ENCODE results near the gene BTBD19. TPM values are rescaled to one million over a fixed set of nuclear protein-coding genes. Genes with fewer than 3 reads are reported as not detected.
"Not testable (repeated sequence)": the region's sequence is repeated elsewhere in the genome, so short reads cannot be mapped to it uniquely, and the experiment has no call there.

The BTBD19 gene
- total RNA-seq, 1 donor from 2014 or later: 15.1 TPM

DNA sequence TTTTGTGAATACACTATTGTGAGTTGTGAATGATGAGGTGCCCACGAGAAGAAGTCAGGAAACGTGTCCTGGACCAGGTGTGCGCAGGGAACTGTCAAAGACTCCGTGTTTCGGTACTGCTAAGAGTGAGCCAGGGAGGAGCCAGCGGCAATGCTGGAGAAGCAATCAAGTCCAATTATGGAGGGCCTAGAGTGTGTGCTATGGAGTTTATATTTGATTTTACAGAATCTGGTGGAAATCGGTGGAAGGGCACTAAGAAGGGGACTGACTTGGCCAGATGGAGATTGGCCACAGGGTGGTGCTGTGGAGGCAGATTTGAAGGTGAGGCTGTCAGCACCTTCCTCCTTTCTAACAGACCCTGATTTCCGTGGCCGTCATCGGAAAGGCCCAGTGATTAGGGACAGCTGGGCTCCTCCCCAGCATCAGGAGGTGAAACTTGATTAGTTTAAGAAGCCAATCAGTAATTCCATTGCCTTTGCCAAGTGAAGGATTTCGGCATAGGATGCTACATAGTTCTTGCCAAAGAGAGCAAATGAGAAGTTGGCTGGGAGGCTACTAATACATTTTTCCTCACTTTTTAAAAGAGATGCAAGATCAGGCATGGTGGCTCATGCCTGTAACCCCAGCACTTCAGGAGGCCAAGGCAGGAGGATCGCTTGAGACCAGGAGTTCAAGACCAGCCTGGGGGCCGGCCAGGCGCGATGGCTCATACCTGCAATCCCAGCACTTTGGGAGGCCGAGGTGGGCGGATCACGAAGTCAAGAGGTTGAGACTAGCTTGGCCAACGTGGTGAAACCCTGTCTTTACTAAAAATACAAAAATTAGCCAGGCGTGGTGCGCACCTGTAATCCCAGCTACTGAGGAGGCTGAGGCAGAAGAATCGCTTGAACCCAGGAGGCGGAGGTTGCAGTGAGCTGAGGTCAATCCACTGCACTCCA lies 27.7 kb downstream of the BTBD19 start:
- TF ChIP-seq, protein P1, sequence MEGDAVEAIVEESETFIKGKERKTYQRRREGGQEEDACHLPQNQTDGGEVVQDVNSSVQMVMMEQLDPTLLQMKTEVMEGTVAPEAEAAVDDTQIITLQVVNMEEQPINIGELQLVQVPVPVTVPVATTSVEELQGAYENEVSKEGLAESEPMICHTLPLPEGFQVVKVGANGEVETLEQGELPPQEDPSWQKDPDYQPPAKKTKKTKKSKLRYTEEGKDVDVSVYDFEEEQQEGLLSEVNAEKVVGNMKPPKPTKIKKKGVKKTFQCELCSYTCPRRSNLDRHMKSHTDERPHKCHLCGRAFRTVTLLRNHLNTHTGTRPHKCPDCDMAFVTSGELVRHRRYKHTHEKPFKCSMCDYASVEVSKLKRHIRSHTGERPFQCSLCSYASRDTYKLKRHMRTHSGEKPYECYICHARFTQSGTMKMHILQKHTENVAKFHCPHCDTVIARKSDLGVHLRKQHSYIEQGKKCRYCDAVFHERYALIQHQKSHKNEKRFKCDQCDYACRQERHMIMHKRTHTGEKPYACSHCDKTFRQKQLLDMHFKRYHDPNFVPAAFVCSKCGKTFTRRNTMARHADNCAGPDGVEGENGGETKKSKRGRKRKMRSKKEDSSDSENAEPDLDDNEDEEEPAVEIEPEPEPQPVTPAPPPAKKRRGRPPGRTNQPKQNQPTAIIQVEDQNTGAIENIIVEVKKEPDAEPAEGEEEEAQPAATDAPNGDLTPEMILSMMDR (IDR thresholded peaks at IDR 0.05): peak; percentile 73 to 80 (median 75)
- intact Hi-C loops (cut with DNase I): loop anchor here (2.0 to 5.0 kb wide), 4 partner anchors 37 to 466 kb away; partner anchors contain the start of genes HECTD3 and UROD
- Histone ChIP-seq H3K9me3 (no peaks in the 10 kb centered on the region), H3K27me3 (no peaks in the 10 kb centered on the region), H3K27ac (no peak overlapping the region), H3K4me3 (no peak overlapping the region), H3K4me1 (no peaks in the 10 kb centered on the region), H3K36me3 (no peaks in the 10 kb centered on the region)
- peak in 1 of 2 donors; percentile 91 for DNase-seq (ENCODE audit: low spot score in 2 of 2)

DNA sequence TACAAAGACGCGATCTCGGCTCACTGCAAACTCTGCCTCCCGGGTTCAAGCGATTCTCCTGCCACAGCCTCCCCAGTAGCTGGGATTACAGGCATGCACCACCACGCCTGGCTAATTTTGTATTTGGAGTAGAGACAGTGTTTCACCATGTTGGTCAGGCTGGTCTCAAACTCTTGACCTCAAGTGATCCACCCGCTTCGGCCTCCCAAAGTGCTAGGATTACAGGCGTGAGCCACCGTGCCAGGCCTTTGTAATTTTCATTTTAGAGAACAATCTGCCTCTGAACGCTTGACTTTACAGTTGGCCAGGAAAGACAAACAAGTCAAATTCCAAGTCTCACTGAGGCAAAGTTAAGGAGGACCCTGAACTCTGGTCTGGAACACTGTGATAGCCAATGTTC lies 30.0 kb downstream of the BTBD19 start:
- H3K36me3 ChIP-seq; H3K4me1 ChIP-seq; DNase-seq (ENCODE audit: low spot score in 2 of 2); H3K27ac ChIP-seq; H3K9me3 ChIP-seq; H3K27me3 ChIP-seq; H3K4me3 ChIP-seq: not testable (repeated sequence)
- intact Hi-C loops (cut with DNase I): loop anchor here (5.0 kb wide), 3 partner anchors 69 to 464 kb away; partner anchors contain the start of genes HECTD3 and UROD

DNA sequence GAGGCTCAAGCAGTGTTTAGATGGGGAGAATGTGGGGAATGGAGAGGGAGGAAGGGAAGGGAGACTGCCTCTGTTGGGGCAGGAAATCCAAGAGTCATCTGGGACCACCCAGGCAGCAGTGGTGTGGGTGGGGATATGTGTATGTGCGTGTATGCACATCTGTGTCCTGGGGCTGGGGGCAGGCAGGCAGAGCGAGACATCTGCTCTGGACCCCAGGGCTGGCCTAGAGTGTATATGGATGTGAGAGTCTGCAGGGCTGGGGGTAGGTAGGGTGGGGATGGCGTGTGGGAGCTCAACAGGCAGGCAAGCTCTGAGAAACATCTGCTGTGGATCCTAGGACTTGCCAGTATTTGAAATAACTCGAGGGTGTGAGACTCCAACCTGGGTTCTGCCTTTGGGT lies 31.3 kb downstream of the BTBD19 start:
- no peak overlapping the region for H3K4me3 ChIP-seq
- H3K4me1 ChIP-seq: peaks cover 0 to 6% of the 10 kb centered on the region in 2 donors
- TF ChIP-seq, protein P1 (IDR thresholded peaks at IDR 0.05): no peak
- no peaks in the 10 kb centered on the region for H3K36me3 ChIP-seq
- H3K27me3 ChIP-seq: no peaks in the 10 kb centered on the region
- no peak for DNase-seq (ENCODE audit: low spot score in 2 of 2)
- intact Hi-C loops (cut with DNase I): loop anchor here (5.0 kb wide), 3 partner anchors 68 to 463 kb away; partner anchors contain the start of genes HECTD3 and UROD
- no peak overlapping the region for H3K27ac ChIP-seq
- H3K9me3 ChIP-seq: no peaks in the 10 kb centered on the region

DNA sequence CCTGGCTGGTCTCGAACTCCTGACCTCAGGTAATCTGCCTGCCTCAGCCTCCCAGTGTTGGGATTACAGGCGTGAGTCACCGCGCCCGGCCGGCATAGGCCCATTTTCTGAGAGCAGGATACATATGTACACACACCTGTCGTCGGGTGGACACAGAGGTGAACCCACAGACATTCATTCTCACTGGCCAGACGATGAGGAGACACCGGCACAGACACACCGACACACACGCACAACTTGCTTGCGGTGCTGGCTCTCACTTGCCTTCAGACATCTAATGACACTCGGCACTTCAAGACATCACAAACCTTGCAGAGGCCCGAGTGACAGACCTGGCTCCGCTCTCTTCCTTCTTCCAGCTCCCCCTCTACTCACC lies 34.2 kb downstream of the BTBD19 start:
- H3K27ac ChIP-seq: peak overlapping the region; percentile 56 to 60
- H3K4me1 ChIP-seq: peaks cover 0 to 6% of the 10 kb centered on the region in 2 donors
- no peak for DNase-seq (ENCODE audit: low spot score in 2 of 2)
- TF ChIP-seq, protein P1 (IDR thresholded peaks at IDR 0.05): no peak
- H3K4me3 ChIP-seq: peak overlapping the region; percentile 65 to 73
- no peaks in the 10 kb centered on the region for H3K9me3 ChIP-seq
- intact Hi-C loops (cut with DNase I): no loop called here
- H3K36me3 ChIP-seq: no peaks in the 10 kb centered on the region
- no peaks in the 10 kb centered on the region for H3K27me3 ChIP-seq

DNA sequence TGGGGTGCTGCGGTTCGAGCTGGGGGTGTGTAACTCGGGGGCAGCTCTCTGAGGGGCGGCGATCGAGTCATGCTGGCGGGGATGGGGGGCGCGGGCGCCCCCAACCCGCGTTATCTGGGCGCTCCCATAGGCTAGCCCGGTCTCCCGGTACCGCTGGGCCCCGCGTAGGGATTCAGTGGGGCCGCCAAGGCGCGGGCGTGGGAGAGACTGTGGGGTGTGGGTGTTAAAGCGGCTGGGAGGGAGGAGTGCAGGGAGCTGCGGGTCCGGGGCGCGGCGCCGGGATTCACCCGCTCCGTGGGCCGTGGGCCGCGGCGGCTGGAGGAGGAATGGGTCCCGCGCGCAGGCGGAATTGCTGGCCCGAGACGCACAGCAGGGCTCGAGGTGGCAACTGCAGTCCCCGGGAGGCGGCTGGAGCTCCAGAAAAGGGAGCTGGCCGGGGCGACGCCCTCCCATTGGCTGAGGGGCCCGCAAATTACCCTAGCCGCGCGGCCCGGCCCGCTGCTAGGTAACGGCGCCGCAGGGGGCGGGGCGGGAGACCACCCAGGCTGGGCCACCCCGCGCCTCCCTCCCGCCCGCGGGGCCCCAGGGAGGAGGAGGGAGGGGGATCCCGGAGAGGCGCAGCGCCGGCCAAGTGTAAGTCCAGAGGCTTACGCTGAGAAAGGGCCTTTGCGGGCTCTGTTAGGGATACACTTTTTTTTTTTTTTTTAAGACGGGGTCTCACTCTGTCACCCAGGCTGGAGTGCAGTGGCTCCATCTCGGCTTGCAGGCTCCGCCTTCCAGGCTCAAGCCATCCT lies 34.7 kb downstream of the BTBD19 start, which contains the start of gene PTCH2:
TSS of gene PTCH2 (minus strand) at position 392 of the 794 bp plus-strand sequence. CDS start at position 71, 321 bp downstream.
- Histone ChIP-seq H3K27ac (peak within 1 kb of the TSS; percentile 56 to 60), H3K4me3 (peak within 1 kb of the TSS; percentile 65 to 73), H3K4me1 (peaks cover 0 to 6% of the 10 kb centered on the region in 2 donors), H3K27me3 (no peaks in the 10 kb centered on the region), H3K36me3 (no peaks in the 10 kb centered on the region), H3K9me3 (no peaks in the 10 kb centered on the region)
- intact Hi-C loops (cut with DNase I): no loop called here
- peak in 1 of 2 donors; percentile 82 for DNase-seq (ENCODE audit: low spot score in 2 of 2)
- TF ChIP-seq, protein P1 (IDR thresholded peaks at IDR 0.05): no peak
